OCI-M2 (cell line): ENCODE measurements around the gene GPR15.

Experiments
- DNase-seq: peaks from one replicate; lab custom pipeline; 2025; ENCODE audit not compliant: unreplicated experiment; lab: John Stamatoyannopoulos, UW

GPR15 gene

DNA sequence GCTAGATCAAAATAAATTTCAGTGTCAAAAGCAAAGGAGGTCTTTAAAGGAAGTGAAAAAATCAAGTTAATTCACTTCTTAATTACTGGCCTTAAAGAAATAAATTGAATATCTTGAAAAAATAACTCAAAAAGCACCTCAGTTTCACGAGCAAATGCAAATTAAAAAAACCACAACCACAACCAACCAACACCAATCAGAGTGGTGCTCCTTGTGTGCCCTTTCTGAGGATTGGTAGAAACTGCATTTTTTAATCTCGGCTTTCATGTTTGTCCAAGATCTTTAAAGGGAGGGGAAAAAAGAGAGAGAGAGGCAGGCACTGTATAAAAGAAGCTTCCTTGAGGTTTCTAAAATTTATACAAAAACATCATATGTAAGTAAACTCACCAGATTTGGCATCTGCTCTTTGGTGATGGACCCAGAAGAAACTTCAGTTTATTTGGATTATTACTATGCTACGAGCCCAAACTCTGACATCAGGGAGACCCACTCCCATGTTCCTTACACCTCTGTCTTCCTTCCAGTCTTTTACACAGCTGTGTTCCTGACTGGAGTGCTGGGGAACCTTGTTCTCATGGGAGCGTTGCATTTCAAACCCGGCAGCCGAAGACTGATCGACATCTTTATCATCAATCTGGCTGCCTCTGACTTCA lies at the start of gene GPR15:
Gene GPR15, plus strand, starts transcription at position 357 of the 653 bp plus-strand sequence. Its CDS starts 56 bp downstream, at position 413.
- no peak for DNase-seq

DNA sequence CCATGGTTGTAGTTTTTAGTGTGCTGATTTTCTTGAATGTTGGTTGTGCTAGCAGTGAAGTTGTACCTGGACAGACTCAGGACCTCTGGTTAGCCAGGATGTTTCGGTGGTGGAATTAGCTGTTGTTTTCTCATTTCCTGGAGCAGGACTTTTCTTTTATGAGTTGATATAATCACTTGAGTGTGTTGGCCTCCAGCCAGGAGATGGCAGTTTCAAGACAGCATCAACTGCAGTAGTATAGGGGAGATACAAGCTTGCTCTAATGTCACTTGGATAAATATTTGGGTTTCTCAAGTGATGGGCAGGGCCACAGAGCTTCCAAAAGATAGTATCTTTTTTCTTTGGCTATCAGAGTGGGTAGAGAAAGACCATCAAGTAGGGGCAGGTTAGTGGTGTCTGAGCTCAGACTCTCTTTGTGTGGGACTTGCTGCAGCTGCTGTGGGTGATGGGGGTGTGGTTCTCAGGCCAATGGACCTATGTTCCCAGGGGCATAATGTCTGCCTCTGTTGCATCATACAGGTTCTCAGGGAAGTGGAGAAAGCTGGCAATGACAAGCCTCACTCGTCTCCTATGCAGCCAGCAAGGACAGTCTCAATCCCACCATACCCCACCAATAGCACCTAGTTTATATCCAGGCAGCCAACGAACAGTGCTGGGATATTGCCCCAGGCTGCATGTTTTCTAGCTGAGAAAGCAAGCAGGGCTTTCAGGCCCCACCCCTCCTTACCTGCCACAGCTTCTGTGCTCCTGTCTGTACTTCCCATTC lies 48.9 kb upstream of the GPR15 start:
- no peak for DNase-seq

DNA sequence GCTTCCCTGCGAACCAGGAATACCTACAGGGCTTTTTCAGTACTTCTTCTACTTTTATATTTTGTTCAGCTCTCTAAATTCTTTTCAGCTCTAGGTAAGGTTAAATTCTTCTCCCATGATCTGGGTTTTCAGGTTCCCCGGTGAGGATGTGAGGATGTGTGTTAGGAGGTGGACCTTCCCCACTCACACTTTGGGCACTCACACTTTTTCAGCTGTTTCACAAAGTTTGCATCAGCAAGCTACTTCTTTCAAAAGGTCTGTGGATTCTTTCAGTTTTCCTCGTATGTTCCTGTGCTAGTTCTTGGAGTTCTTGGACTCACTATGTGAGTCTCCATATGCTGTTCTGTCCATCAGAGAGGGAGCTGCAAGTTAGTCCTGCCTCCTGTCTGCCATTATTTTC lies 48.2 kb upstream of the GPR15 start:
- DNase-seq, result no peak

DNA sequence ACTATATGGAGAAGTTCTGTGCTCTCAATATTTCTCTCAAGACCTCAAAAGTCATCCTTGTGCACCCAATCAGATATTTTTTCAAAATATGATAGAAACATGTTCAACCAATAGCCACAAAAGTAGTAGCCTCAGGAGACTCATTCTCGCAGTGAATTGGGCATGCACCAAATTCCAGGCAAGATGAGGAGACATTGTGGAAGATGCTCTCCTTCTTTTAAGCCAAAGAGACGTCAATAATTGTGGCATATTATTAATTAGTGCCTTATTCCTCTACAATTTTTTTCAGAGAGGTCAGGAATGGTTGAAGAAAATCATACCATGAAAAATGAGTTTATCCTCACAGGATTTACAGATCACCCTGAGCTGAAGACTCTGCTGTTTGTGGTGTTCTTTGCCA lies 34.4 kb upstream of the GPR15 start, which contains the start of gene OR5K2:
Gene OR5K2, plus strand, starts transcription at position 301 of the 400 bp plus-strand sequence. Its CDS starts 0 bp downstream, at position 301.
- DNase-seq, result no peak

DNA sequence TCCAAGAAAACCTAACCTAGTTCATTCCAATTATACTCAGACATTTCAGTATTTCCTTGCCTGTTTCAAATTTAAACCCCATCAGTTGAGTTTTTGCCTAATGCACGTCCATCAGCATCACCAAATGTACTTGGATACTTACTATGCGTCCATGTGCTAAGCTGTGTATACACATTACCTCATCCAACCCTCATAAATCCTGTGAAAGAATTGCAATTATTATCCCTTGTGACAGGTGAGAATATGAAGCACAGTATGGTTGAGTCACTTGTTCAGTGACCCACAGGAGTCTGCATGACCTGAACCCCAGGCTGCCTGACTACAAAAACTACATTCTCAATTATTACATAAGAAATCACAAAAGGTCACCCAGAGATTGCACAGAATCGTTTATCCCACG lies 31.8 kb upstream of the GPR15 start:
- DNase-seq, result no peak

DNA sequence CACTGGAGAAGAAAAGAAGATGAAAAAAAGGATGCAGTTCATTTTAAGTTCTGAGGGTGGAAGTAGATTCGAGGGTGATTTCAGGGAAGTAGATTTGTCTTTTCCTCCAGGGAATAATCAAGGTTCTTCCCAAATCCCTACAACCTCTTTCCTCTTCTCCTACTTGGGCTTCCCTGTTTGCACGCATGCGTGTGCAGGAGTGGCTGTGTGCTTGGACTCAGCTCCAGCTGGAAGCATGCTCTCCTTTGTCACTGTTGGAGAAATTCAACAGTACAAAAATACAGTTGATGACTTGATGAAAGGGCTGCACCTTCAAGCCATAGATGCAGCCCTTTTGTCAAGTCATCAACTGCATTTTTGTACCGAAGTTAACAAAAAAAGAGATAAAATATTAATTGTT lies 30.5 kb upstream of the GPR15 start:
- DNase-seq, result no peak

DNA sequence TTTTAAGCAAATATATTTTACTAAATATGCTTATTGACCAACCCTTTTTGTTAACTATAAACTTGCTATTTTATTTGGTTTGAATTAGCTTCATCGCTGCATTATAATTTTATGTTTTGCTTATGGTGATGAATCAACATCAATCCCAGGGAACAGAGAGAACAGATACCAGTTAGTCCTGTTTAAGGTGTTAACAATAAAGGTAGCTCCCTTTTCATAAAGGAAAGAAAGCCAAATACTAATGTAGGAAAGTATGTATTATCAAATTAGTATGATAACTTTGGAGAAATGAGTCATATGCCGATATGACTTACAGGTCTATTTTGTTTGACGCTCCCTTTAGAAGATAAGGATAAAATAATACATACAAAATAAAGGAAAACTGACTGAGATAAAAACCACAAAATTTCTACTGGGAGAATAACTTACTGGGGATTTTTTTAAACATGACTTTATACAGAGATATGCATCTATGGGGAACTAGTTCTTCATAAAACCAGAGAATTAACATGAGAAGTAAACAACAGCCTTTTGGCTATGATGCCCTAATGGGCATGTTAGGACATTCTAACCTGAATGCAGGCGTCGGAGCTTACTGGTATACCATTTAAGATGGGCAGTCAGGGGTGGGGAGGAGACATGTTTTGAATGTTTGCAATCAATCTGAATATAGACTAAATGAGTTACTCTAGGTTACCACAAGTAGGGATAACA lies 29.8 kb upstream of the GPR15 start:
- DNase-seq, result no peak

DNA sequence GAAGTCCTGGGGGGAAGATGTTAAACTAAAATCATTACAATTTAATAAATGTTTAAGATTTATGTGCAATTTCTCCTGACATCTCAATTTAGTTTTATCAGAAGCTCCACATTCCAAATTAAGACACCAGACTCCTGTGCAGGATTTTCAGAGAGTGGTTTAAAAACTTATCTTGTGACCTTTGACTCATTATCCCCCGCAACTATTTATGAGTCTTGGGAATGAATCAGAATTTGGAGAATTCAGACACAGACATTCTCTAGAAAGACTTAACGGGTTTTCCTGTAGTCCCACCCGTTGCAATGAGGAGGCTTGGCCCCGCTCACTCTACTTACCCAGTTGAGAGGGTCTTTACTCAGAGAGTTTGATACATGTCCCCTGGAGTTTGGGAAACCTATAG lies 27.2 kb upstream of the GPR15 start:
- DNase-seq, result no peak

DNA sequence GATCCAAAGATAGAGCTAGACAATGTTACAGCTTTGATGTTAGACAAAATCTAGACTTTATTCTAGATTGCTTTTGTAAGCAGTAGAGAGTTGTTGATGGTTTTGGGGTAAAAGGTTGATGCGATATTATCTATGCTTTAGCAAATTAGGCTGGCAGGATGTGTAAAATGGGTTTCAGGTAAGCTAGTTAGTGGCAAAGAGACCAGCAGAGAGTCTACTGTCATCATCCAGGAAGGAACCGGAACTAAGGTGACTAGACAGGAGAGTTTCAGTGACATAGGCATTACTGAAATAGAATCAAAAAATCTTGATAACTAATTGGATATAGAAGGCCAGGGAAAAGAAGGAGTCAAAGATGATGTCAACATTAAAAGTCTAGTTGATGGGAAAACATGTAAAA lies 23.2 kb upstream of the GPR15 start:
- DNase-seq, result no peak

DNA sequence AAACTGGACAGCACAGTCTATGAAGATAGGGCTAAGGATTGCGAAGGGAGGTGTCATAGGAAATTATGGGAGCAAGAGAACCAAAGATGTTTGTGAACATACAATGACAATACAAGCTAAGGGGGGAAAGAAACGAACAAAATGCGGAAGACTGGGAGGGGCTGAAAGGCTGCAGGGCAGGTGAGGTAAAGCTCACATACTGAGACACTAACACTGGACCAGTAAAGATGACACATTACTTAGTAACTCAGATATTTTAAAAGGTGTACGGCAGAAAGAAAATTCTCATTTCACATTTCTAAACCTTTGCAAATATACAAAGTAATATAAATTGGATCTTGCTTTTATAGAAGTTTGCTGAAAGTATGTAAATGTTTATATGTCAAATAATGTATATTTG lies 19.2 kb upstream of the GPR15 start:
- no peak for DNase-seq

DNA sequence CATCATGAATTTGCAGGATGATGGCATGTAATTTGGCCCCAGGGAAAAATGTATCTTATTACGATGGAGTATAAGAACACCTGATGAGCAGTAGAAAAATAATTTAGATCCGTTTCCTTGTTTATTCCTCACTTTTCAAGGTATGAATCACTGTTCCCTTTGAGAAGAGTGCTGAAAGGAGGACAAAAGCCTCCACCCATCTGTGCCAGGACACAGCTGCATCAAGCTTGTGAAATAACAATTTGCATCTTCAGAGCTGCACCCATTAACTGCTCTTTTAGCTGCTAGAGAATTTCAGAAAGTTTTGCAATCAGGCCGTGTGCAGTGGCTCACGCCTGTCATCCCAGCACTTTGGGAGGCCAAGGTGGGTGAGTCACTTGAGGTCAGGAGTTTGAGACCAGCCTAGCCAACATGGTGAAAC lies 18.7 kb upstream of the GPR15 start:
- no peak for DNase-seq

DNA sequence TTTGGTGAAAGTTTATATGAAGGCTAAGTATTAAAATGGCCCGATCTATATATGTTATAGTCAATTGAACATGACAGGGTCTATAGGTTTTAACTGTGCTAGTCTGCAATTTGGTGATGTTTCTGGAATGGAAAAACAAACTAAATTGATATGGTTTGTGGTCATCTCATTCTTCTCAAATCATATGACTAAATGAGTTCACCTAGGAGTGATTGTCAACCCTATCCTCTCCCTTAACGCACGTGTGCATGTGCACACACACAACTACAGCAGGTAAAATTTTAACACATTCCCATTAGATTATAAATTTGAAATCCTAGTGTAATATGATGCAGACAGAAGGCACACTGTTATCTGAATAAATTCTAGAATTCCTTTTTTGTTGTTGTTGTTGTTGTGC lies 18.0 kb upstream of the GPR15 start:
- DNase-seq, result no peak

DNA sequence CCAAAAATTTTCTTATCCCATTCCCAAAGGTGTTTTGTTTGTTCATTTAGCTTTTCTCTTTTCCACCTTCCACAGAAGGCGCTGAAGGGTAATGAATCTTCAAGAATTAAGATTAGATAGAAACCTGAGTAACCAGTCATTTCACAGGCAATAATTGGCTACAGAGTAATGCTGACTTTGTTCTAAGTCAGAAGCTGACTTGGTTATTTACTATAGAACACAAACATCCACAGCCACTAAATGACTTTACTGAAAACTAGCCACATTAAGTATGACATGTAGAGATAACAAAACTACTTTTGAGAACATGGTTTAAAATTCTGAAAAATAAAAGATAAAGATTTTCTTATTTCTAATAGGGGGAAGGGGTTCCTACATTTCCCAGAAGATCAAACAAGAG lies 16.8 kb upstream of the GPR15 start:
- DNase-seq, result no peak

DNA sequence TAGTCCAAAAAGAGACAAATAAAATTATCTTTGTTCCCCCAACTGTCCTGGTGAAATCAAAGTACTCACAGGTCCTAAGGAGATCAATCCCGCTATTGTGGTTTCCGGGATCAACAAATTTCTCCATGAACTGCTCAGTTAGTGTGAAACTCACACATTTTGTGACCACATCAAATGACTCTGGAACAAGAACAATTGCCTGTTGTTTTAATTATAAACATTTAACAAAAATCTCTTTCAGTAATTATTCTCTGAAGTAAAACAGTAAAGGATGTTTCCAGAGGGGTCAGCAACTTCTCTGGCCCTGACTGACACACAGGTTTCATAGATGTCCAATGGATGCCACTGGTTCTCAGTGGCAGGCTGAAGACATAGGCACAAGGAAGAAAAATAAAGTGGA lies 13.0 kb upstream of the GPR15 start:
- no peak for DNase-seq

DNA sequence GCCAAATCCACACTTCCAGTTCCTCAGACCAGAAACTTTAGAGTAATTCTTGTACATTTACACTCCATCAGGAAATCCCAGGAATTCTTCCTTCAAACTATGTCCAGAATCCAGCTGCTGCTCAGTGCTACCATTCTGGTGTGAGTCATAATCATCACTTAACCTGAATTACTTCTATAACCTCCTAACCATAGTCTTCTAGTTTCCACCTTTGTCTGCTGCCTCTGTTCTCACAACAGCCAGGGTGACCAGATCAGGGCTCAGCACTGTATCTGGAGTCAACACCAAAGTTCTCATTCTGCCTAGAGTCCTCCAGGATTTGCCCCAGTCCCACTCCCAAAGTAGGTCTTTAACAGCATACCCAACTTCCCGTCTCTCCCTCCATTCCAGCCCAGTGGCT lies 12.4 kb upstream of the GPR15 start:
- DNase-seq, result no peak

DNA sequence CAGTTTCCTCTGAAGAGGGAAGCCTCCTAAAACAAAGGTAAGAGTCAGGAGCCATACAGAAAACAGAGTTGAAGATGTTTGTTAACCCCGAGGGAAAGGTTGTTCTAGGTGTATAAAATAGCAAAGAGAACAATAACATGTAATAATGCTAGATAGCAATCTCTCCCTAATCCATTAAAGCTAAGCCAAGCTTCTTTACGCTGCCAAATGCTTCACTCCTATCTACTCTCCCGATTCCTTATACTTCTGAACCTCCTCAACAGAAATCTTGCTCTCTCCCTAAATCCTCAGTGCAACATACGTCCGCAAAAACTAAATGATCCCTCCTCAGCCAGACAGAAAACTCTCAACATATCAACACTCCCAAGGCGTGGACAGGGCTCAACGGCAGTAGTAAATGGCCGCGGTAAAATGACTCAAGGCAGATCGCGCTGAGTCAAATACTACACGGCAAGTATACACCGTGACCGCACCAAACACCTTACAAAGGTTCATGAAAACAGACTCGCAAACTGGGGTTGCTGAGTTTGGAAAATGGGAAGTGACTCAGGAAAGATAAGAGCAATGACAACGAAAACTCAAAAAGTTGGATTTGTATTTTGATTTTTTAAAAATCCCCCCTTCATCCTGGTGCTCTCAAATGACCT lies 9.8 kb upstream of the GPR15 start:
- DNase-seq, result no peak

DNA sequence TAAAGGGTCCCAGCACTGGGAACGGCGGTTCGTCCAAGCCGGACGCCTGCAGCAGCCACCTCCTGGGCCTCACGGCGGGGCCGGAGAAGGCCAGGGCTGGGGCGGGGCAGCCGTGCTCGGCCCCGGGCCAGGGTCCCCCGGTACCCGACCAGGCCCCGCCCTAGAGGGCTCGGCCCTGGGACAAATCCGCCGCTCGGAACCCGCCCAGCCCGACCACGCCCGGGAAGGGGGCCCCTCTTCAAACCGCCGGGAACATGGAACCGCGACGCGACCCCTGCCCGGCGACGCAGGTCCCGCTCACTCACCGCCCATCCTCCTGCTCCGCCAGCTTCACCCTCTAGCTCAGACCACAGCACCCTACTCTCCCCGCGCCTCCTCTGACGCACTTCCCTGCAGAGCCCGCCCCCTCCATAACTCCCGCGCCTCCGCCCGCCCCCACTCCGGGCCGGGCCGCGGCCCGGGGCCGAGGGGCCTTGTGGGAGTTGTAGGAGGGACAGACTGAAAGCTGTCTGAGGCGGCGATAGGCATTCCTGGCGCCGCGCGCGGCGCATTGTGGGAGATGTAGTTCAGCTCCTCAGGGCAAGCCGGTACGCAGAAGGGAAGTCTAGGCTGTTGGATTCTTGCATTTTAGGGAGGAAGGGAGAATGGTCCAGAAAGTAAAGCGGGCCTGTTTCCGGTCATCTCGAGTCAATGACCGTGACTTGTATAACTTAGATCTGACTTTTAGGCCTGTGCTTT lies 9.1 kb upstream of the GPR15 start, which contains the start of gene CLDND1:
Gene CLDND1, minus strand, starts transcription at position 359 of the 738 bp plus-strand sequence. CDS start 1,478 bp downstream, outside the sequence.
- peak; percentile 79 for DNase-seq

DNA sequence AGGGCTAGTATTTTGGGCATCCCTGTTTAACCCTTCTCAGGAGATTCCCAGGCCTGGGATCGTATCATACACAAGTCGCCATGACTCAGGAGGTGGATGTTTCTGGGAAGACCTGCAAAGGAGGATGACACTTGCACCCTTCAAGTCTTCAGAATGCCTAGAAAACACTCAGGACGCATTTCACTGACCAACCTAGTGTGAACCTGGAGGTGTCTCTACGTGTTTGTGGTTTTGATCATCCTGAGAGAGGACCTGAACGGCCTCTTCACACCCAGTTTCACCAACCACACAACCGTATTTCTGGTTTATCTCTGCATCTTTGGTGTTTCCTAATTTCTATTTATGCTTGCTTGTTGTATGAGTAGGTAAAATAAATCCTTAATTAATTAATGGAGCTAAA lies 6.3 kb upstream of the GPR15 start:
- DNase-seq, result no peak

DNA sequence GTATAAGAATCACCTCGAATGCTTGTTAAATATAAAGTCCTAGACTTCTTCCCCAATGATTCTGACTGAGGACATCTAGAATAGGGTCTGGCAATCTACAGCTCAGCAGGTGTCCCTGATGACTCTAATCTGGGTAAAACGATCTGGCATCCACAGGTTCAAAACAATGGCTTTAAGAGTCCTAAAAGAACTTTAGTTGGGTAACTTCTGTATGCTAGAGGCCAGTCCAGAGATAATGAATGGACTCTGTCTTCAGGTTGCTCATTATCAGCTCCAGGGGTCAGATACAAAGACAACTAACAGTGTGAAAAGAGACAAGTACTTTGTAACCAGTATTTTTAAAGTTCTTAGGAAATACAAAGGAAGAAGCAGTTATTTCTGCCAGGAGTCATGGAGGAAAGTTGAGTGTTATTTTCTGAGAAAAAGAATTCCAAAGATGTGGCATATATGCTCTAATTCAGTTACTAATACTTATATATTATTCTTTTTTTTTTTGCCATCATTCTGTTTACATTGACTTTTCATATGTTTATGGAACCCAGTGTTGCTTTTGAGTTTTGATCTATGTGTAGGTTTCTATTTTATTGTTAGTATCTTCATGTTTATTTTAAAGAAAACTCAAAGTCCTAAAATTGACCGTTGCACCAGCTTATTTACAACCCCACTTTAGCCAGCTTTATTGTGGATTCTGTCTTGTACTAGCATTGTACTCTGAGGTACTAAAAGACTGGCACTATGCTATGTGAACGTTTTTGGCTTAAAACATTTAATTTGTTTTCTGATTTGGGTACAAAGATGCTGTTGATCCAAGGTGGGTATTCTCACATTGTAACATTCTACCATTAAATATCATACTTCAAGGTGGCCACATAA lies 3.1 kb upstream of the GPR15 start:
- no peak for DNase-seq
